C4-2B (cell line): ENCODE results near the gene SLC23A1.

Experiments
- CTCF ChIP-seq: fragments of 450-650 bp; conservative IDR thresholded peaks from 2 replicates; pipeline ENCODE4 v1.5.1; 2017; ENCODE audit warnings: mild to moderate bottlenecking
- ZFX ChIP-seq: fragments of 450-650 bp; IDR thresholded peaks from 2 replicates; pipeline ENCODE4 v1.6.1; 2017

- TF ChIP-seq CTCF (no peak), ZFX (no peak)
Observed at GRCh38 chr5:139384591-139385051, 1.5 kb upstream of the SLC23A1 start.
